GM19351 (cell line): ENCODE results near the gene LYPD6B.

Experiments used
- ATAC-seq: cut with Tn5 transposase; IDR thresholded peaks from one replicate; pipeline ENCODE4 v1.9.1; 2021; ENCODE audit warnings: mild to moderate bottlenecking, moderate library complexity; ENCODE audit not compliant: unreplicated experiment

LYPD6B gene

DNA sequence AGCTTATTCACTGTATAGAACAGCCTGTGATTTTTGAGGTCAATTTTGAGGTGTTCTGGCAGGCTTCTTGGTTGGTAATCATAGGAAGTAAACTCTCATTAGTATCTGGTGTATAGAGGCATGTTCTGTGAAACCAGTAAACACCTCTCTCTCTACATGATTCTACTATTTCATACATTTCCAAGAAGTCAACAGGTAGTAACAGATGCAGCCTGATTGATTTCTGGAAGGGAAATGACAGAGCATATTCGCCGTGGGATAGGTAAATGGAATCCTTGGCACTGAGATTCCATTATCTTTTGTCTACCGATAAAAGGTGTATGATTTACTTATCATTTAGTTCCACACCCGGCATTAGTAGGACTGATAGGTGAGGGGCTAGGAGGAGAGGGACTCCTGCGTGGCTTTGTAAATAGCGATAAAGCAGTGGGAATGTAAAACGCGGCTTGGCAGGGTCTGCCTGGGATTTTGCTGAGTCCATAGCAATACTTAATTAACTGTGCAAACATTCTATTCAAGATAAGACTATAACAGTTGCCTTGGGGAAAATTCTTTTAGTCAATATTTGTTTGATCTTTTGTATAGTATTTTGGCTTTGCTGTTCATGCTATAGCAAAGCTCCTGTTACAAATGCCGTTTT is 32.3 kb downstream of the LYPD6B start:
- ATAC-seq: no peak

DNA sequence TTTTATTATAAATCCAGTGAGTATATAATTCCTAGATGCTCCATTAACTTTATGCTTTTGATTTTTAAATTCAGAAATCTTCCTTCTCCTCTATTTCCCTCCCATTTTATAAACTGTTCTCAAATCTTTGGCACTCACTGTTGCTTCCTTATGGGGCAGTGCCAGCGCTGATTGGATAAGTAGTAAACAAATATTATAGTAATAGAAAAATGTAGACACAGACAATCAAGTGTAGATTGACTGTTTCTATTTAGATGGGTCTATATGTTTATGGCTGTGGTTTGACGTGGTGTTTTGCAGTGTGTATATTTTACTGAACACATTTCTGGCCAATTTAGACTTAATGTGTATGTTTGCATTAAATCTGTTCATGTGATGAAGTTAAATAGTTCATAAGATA is 36.6 kb downstream of the LYPD6B start:
- ATAC-seq: no peak

DNA sequence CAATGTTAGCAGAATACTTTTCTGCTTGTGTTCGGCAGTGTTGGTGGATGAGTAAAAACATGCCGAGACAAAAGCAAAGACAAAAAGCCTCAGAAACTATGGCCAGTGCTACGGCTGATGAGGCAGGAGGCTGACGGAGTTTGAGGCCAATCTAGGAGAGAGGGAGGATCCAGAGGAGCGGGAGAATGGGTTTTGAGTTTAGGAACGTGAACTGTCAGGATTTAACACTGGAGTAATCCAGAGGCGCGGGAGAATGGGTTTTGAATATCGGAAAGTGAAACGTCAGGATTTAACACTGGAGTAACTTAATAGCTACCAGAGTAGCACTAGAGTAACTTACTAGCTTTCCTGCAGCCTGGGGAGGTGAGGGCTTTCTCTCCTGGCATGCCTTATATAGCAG is 37.4 kb downstream of the LYPD6B start:
- no peak for ATAC-seq

DNA sequence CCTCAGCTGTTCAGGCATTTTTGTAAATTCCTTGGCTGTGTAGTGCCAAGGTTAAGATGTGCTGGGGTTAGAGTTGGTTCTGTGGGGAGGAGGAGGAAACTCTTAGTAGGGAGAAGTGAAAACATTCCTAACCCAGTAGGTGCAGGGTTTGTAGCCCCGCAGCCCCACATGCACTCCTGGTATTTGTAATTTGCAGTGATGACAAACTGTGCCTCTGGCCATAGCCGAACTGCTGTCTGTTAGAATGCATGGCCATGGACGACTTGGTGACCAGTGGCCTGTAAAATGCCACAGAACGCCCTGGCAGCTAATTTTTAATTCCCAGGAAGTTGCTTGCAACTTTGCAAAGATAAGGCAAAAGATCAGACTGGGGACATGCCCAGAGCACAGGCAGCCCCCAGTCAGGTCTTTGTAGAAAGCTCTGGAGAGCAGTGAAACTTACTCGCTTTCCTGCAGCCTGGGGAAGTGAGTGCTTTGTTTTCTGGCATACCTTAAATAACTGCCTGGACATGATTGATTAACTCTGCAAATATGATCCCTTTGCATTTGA is 38.4 kb downstream of the LYPD6B start:
- no peak for ATAC-seq

DNA sequence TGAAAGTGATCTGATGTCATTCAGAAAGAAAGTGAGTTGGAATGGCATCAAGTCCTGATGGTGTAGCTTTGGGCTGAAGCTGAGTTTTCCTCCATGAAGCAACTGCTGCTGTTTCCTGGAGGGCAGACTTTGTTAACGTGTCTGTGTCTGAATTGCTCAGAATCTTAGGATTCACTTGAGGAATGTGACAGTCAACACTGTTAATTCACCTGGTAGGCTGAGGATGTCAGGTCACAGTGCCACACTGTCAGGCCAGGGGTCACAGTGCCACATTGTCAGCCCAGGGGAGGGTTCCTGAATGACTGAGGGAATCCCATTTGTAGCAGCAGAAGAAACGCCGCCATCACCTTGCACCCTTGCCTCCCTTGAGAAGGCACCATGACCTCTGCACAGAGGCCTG is 39.4 kb downstream of the LYPD6B start:
- no peak for ATAC-seq

DNA sequence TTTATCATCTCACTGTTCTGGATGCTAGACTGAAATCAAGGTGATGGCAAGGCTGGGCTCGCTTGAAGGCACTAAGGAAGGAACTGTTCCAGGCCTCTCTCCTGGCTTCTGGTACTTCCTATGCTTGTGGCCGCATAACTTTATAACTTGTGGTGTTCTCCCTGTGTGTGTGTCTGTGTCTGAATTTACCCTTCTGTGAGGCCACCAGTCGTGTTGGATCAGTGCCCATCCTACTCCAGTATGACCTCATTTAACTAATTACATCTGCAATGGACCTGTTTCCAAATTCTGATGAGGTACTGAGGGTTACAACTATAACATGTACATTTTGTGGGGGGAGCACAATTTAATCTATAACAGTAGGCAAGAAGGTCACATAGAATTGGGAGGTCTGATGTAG is 41.6 kb downstream of the LYPD6B start:
- no peak for ATAC-seq

DNA sequence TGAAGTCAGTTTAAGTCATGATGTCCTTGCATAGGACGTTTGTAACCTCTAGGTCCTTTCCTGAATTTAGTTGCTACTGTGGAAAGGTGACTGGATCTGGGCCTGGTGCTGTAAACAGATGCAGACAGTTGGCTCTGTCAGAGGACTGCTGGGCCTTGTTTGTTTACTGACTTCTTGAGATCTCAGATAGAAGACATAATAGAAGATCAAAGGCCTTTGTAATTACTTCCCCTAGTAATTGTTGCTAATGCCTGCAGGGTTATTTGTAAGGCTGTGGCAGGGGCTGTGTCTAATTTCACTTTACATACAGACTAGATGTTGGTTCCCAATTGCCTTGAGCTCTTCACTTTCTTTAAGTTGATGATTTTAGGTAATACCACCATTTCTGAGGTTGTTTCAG is 42.5 kb downstream of the LYPD6B start:
- ATAC-seq: no peak

DNA sequence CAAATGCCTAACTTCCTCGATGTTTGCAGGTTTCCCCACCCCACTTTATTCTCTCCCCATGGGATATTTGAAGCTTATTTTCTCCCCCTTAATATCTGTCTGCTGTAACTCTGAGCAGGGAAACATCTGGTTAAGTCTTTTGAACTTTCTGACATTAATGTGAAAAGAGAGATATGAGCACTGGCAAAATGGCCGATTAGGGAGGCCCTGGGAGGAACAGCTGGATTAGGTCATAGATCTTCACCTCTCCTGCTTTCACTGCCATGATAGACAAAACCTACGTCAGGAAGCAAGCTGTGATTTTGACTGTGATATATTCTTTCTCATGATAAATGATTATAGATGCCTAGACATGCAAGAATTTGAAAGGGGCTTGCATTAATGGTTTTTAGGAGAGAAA is 43.6 kb downstream of the LYPD6B start:
- ATAC-seq: no peak

DNA sequence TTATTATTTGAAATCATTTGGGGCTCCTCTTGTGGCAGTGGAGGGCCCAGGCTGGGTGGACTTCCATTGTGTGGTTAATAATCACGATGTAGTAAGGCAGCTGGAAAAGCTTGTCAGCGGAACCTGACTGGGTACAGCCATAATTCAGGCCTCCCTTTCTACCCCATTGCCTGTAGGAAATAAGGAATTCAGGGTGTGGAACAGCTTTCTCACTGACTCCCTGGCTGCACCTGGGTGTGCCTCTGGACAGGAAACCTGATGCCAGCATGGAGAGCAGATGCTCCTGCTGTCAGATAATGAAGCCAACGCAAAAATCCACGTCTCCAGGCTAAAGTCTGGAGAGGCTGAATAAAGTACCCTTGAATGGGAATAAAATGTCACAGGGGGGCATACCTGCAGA is 44.2 kb downstream of the LYPD6B start:
- no peak for ATAC-seq

DNA sequence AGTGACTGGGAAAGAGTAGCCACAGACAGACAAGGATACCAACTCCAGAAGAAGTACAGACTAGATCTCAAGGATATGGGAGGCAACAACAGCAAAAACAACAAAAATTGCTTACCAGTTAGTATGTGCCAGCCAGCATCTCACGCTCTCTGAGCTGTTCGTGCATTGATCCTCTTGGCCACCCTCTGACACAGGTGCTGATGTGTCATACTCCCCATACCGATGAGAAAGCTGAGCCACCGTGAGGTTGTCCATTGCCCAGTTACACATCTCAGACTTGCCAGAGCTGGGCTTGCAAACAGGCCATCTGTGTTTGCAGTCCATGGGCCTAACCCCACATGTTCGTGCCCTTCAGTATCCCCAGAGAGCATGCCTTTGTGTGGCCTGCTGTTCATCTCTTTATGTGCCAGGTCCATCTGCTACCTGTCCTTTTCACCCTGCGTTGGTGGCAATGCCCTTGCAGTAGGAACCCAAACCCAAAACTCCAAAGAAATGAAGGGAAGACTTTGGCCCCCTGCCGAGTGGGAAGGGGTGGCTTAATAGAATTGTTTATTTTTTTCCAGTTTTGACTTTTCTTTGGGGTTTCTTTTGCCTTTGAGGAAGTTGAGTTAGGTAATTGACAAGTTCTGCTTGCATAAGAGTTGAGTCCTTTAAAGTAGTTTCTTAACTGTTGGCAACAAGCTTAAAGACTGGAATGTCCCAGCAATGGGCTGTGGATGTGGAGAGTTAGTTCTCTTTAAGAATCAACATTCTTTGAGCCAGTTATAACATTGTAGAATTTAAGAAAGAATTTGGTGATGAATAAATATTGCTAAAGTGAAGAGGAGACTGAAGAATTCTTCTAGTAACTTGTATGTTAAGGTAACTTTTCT is 46.7 kb downstream of the LYPD6B start:
- no peak for ATAC-seq

DNA sequence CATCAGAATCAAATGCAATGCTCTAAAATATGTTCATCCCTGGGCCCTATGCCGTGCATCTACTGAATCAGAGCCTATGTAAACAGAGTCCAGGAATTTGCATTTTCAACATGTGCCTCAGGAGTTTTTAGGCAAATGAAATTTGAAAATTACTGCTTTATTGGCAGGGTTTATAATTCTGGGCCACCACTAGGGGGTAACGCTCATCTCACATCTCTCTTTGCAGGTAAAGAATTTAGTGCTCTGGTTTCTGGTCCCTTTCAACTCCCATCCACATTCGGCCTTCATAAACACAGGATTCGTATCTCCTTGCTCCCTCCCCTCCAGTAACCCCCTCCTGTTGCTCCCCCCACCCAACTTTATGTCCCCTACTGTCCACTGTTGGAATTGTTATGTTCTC is 49.3 kb downstream of the LYPD6B start:
- ATAC-seq: peak; percentile 77

DNA sequence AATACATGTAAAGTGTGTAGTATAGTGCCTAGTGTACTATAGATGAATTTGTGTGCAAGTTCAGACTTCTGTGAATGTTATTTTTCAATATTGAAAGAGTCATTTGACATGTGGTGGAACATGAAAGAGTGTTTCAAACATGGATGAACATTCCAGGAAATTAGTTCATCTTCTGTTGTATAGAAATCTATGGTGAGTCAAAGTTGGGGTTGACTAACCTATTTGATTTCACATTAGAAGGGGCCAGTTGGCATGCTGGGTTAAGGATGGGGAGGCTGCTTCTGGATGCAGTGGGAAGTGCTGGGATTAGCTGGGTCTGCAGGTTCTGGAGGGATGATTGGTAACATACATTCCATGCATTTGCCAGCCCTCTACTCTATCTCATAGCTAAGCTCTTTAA is 50.6 kb downstream of the LYPD6B start:
- no peak for ATAC-seq

DNA sequence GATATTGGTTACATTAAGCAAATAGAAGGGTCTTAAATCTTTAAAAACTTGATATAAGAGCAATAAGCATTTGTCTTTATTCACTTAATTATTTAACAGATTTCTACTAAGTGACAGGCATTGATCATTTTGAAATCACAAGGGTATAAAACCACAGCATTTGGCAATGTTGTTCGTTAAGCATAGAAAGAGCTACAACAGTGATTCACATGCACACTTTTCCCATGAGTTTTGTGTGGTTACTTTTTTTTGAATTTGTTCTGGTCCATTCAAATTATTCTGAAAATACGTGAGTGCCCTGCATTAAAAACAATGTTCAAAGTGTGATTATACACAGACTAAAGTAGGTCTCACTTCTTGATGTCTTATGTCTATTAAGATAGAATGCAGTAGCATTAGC is 52.2 kb downstream of the LYPD6B start:
- no peak for ATAC-seq

DNA sequence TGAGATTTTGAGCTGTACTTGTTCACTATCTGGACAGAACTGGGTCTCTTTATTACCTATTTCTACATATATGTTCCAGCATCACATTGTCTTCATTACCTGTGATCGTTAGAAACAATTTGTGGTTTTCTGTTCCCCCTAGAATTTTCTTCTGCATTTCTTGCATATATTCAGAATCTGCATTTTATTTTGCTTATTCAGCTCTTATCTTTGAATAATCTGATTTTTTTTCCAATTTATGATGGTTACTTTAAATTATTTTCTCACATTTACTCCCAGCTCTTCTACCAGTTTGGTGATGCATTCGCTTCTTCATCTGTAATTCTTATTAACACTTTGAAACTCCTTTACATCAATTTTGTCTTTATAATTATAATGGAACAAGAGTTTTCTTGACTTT is 55.1 kb downstream of the LYPD6B start:
- no peak for ATAC-seq

DNA sequence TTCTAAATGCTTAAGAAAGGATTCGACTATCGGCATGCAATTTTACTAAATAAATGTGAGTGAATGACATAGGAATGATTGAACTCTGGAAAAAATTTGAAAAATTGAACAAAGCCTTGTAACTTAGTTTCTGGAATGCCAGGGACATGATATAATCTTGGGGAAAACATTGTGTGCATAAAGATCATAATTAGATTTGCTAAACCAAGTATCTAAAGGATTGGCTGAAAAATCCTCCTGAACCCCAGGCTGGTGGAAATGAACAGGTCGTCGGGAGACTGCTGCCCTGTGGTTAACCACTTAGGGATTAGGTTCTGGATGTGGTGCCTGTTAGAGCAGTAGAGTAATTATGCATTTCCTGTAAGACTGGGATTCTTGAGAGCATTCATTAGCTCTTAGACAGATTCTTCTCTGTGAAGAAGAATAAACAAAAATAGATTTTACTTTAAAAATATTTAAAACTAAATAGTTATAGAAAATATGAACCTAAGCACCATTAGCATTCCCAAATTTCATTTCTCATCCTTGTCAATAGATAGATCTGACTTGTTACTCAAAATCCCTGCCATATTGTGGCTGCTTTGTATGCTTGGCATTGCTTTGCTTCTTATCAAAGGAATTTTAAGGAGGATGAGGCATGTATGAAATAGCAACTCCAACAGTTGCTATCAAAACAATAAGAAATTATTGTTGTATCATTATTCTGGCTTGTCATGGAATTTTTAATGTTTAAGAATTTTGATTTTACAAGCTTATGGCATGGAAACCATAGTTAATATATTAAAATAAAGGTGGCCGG is 55.9 kb downstream of the LYPD6B start:
- no peak for ATAC-seq

DNA sequence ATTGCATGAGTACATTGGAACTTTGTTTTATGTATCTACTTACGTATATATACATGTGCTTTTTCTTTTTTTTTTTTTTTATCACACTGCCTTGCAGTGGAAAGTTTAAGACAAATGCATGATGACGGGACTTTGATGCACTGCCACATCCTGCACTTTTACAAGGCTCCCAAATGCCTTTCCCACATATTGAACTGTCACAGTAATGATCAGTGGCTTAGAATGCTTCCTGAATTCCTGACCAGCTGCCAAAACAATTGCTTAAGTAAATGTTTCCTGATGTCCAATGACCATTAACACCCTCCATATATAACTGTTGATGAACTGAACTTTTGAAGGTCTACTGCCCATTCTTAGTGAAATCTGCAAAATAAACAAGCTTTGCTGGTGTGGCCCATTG is 60.2 kb downstream of the LYPD6B start:
- ATAC-seq: no peak

DNA sequence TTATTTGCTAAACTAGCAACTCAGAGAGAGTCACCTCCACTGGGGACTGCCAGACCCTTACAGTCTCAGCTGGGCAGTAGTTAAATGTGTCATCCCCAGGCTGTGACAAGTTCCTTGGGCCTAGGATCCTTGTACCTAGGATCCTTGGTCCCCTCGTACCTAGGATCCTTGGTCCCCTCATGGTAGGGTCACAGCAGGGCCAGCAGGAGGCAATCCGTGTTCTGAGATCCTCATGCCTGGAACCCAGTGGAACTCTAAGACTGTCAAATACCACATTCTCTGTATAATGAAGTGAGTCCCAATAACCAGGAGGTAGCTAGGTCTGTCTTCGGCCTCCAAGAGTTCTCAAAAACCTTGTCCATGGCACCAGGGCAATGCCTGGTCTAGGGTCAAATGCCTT is 60.8 kb downstream of the LYPD6B start:
- no peak for ATAC-seq

DNA sequence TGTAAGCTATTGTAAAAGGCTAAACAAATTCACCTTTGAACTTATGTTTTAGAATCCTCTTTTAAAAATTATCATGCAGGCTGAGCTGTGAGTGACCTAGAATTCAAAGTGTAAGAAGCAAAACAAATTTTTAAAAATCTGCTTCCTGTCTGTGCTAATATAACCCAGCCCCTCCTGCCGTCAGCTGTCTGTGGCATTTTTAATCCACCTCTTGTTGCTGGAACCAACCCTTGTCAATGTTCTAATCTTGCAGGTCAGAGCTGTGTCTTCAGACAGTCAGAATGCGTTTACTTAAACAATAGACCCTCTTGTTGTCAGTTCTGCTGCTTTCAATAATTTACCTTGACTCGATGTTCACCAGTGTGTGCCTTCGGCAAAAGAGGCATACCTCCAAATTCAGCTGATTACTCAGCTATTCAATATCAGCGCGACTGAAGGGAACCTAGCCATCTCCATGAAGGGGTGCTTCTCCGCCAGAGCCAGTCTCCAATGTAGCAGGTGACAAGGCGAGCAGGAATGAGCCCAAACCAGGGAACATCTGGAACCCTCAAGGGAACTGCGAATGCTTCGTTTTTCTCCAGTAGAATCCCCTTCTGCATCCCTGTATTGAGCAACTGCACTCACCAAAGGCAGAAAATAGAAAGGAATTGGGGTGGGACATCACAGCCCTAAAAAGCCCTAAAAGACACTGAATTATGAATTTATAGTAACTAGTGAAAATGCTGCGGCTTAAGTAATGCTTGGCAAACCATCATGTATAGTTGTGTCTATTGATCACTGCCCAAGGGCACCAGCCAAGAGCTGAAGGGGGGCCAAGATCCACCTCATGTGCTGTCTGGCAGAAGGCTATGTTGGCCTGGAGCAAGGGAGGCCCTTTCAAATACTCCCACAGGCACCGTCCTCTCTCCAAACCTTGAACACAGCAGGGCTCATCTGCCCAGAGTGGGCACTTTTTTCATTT is 62.5 kb downstream of the LYPD6B start:
- no peak for ATAC-seq

DNA sequence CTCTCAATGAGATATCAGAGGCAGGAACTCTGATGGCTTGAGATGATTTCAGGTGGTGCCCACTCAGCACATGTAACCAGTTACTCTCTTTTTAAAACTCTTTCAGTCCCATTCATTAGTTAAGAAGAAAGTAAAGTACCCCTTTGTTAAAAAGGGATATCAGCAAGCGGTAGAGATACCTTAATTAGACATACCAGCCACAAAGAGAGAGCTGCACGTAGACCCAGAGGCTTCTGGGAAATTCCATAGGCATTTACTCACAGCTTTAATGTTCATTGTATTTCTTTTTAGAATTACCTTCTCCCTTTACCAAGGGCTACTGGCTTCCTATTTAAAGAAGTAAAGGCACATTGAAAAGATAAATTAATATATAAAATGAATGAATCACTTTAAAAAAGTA is 63.3 kb downstream of the LYPD6B start:
- no peak for ATAC-seq

DNA sequence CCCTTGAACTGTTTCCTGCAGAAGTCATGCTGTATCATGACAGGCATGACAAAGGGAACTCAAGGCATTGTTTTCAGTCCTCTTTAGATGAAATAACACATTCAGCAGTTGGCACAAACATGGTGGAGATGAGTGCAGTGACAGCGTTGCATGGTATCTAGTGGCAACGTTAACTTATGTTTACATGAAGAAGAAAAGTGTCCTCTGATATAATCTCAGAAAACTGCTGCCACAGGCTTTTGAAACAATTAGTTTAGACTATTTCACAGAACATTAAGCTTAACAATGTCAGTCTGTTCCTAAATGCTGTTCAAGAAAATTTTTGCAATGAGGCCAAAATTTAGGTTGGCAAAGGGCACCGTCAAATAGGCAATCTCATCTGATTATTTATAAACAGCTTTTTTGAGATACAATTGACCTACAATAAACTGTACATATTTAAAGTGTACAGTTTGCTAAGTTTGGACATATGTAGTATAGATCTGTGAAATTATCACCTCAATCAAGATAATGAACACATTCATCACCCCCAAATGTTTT is 64.7 kb downstream of the LYPD6B start:
- no peak for ATAC-seq
